Peyer's patch (tissue), 4 donors: Measurements from ENCODE around the gene ERCC8.

Experiments used
- POLR2A ChIP-seq, 2 donors: fragments of 450-650 bp; IDR thresholded peaks; one replicate each; pipeline ENCODE4 v1.5.1; 2017; ENCODE audit warnings: antibody characterized with exemption in 2 of 2, mild to moderate bottlenecking in 2 of 2, moderate library complexity in 2 of 2
- TF ChIP-seq, protein P1 (sequence below), 6 experiments: fragments of 450-650 bp in 4 of 6; fragments of 200-600 bp in 2 of 6; sonication (generic) in 1 of 6; IDR thresholded peaks; one replicate each; pipeline ENCODE4 v1.5.1; 2017 to 2019; ENCODE audit warnings: antibody characterized with exemption in 6 of 6, mild to moderate bottlenecking in 3 of 6, moderate library complexity in 1 of 6

DNA sequence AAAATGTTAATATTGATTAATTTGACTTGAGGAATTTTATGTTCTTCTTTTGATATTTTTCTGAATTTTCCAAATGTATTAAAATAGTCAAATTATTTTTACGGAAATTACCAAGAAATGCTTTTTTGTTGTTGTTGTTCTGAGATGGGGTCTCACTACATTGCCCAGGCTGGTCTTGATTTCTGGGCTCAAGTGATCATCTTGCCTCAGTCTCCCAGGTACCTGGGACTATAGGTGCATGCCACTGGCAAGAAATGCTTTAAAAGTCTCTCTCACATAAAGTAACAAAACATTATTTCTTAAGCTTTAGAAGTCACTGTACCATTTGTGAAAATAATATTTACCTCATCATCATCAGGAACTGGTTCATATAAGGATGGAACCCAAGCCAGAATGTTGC, 57.8 kb downstream of the ERCC8 start:
- TF ChIP-seq, protein P1, sequence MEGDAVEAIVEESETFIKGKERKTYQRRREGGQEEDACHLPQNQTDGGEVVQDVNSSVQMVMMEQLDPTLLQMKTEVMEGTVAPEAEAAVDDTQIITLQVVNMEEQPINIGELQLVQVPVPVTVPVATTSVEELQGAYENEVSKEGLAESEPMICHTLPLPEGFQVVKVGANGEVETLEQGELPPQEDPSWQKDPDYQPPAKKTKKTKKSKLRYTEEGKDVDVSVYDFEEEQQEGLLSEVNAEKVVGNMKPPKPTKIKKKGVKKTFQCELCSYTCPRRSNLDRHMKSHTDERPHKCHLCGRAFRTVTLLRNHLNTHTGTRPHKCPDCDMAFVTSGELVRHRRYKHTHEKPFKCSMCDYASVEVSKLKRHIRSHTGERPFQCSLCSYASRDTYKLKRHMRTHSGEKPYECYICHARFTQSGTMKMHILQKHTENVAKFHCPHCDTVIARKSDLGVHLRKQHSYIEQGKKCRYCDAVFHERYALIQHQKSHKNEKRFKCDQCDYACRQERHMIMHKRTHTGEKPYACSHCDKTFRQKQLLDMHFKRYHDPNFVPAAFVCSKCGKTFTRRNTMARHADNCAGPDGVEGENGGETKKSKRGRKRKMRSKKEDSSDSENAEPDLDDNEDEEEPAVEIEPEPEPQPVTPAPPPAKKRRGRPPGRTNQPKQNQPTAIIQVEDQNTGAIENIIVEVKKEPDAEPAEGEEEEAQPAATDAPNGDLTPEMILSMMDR (IDR thresholded peaks at IDR 0.05): no peak
- TF ChIP-seq POLR2A (IDR thresholded peaks at IDR 0.05): no peak
